NCI-H1105 (cell line): Measurements from ENCODE around the gene SCYGR7.

ENCODE experiments used
- DNase-seq: peaks from one replicate; lab custom pipeline; 2025; lab: John Stamatoyannopoulos, UW

SCYGR7 gene

GRCh38 chr2:227759411-227760118, 31.4 kb downstream of the SCYGR7 start:
- no peak for DNase-seq

- DNase-seq, result no peak
These were observed 33.8 kb downstream of the SCYGR7 start for GRCh38 chr2:227761740-227762476.

DNA sequence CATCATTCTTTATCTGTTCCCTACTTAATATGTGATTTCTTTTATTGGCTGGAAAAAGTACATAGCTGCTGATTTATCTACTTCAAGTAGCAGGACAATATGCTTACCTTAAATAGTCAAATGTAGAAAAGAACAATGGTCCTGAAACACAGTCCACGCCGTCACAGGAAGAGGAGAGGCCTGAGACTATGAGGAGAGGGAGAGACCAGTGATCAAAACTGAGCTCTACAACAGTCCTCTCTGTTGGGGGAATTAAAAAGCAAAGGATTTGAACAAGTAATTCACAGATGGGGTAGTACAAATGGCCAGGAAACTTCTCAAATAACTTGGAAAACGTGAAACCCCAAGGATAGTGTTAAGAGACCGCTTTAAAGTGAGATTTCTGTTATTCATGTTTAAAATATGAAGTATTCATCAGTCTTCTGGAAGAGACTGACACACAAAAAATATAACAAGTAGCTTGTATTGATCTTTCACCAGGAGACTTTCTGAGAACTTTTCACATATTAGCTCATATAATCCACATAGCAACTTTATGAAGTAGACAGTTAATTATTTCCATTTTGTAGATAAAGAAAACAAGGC, 37.7 kb downstream of the SCYGR7 start:
- DNase-seq, result no peak

- peak; percentile 63 for DNase-seq
These were observed 38.3 kb downstream of the SCYGR7 start for GRCh38 chr2:227766373-227766883.

DNA sequence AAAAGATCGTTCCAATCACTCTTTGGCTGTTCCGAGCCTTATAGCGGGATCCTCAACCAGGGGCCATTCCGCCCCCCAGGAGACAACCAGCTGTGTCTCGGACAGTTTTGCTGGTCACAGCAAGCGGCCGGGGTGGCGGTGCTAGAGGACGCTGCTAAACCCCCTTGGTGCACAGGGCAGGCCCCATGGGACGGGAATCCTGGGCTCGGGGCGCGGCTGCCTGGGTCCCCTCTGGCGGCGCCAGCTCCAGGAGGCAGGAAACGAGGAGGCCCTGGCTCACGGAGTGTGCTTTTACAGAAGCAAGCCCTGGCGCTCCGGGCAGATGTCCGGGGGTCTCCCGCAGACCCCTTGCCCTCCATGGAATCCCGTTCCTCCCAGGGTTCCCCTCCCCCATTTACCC, 39.7 kb downstream of the SCYGR7 start:
- DNase-seq, result no peak

GRCh38 chr2:227772197-227772661, 44.1 kb downstream of the SCYGR7 start:
- no peak for DNase-seq

GRCh38 chr2:227772932-227773331, 44.8 kb downstream of the SCYGR7 start:
- DNase-seq, result no peak

- no peak for DNase-seq
These were observed 46.0 kb downstream of the SCYGR7 start for GRCh38 chr2:227774011-227774624.

DNA sequence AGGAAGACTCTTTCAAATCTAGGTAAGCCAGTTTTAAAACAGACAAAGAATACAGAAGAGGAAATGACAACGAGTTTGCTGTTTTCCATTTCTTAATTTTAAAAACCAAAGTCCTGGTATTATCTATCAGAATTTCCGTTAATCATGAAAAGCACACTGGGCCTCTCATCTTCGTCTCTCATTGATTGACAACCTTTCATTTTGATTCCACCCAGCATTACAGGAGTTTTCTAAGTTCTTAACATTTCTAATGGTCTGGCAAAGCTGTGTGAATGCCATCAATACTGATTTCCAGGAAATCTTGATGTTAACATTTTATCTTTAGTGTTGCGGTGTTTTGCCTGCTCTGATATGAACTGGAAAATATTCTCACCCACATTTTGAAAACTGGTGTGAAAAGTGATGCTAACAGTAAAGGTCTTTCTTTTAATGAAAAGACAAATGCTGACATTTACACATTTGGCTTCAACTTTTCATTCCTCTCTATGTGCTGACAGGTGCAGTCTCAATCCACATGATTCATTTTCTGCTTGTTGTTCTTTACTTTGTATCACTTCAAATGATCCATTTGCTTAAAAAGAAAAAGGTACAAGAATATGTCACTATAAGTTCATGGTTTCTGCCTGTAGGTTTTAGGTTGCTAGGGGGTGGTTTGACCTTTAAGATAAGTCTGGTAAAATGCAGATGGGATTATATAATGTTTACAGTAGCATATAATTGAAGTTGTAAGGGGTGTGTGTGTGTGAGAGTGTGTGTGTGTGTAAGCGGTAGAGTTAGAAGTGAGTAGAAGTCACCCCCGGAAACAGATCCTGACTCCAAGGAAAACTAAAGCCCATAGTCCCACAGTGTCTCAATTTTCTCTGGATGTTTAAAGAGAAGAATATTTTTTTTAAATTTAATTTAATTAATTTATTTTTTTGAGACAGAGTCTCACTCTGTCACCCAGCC, 47.0 kb downstream of the SCYGR7 start:
- no peak for DNase-seq
